Hepatocyte (in vitro differentiated cells): ENCODE results near the gene PRPF6.

Source experiments
- EZH2 ChIP-seq: fragments of 200-600 bp; sonication (generic); IDR thresholded peaks from 2 replicates; pipeline ENCODE4 v1.6.1; 2016; ENCODE audit warnings: antibody characterized with exemption, mild to moderate bottlenecking, borderline replicate concordance
- TF ChIP-seq, protein P1 (sequence below): fragments of 200-600 bp; sonication (generic); IDR thresholded peaks from 2 replicates; pipeline ENCODE4 v1.5.1; 2016; ENCODE audit warnings: antibody characterized with exemption, mild to moderate bottlenecking; ENCODE audit not compliant: poor library complexity

DNA sequence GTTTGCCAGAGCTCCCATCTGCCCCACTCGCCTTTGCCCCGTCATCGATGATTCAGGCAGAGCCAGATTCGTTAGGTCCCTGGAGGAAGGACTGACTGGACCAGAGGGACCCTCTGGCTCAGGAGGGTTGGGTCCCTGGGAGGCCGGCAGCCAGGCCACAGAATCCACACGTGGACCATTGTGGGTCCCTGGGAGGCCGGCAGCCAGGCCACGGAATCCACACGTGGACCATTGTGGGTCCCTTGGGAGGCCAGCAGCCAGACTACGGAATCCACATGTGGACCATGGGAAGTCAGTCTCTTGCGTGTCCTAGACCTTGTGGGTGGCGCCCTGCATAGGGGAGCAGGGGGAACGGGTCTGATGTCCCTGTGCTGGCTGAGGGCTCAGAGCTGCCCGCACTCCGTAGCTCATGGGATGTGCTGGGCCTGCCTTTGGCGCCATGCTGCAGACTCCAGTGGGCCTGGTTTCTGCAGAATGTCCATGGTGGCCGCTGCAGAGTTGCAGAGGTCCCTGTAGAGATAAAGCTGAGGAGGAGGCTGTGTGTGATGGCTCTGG is 48.2 kb upstream of the PRPF6 start:
- TF ChIP-seq, protein P1, sequence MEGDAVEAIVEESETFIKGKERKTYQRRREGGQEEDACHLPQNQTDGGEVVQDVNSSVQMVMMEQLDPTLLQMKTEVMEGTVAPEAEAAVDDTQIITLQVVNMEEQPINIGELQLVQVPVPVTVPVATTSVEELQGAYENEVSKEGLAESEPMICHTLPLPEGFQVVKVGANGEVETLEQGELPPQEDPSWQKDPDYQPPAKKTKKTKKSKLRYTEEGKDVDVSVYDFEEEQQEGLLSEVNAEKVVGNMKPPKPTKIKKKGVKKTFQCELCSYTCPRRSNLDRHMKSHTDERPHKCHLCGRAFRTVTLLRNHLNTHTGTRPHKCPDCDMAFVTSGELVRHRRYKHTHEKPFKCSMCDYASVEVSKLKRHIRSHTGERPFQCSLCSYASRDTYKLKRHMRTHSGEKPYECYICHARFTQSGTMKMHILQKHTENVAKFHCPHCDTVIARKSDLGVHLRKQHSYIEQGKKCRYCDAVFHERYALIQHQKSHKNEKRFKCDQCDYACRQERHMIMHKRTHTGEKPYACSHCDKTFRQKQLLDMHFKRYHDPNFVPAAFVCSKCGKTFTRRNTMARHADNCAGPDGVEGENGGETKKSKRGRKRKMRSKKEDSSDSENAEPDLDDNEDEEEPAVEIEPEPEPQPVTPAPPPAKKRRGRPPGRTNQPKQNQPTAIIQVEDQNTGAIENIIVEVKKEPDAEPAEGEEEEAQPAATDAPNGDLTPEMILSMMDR, result no peak
- TF ChIP-seq EZH2, result no peak
